ENCODE data around the gene RASSF1.

RASSF1 gene

GRCh38 chr3:50340448-50341329 is at the start of gene RASSF1:
Gene RASSF1, minus strand, starts transcription at chr3:50340836. Its CDS starts 31 bp downstream, at chr3:50340805.
- DNase-seq (ENCODE audit: low read depth, low spot score): no peak

- no peak for DNase-seq (ENCODE audit: low read depth, low spot score)
Measured at GRCh38 chr3:50389414-50389767, 48.8 kb upstream of the RASSF1 start.

- DNase-seq (ENCODE audit: low read depth, low spot score): no peak
Measured at GRCh38 chr3:50388720-50389413, 48.2 kb upstream of the RASSF1 start.

- no peak for DNase-seq (ENCODE audit: low read depth, low spot score)
Measured at GRCh38 chr3:50388016-50388719, 47.5 kb upstream of the RASSF1 start.

GRCh38 chr3:50385754-50386153 is 45.1 kb upstream of the RASSF1 start:
- DNase-seq (ENCODE audit: low read depth, low spot score): no peak

GRCh38 chr3:50383750-50384149 is 43.1 kb upstream of the RASSF1 start:
- DNase-seq (ENCODE audit: low read depth, low spot score): no peak

- no peak for DNase-seq (ENCODE audit: low read depth, low spot score)
Measured at GRCh38 chr3:50382722-50383121, 42.1 kb upstream of the RASSF1 start.

- no peak for DNase-seq (ENCODE audit: low read depth, low spot score)
Measured at GRCh38 chr3:50381383-50381782, 40.7 kb upstream of the RASSF1 start.

- no peak for DNase-seq (ENCODE audit: low read depth, low spot score)
Measured at GRCh38 chr3:50380405-50381085, 39.9 kb upstream of the RASSF1 start.

- no peak for DNase-seq (ENCODE audit: low read depth, low spot score)
Measured at GRCh38 chr3:50378757-50379156, 38.1 kb upstream of the RASSF1 start.

GRCh38 chr3:50378024-50378423 is 37.4 kb upstream of the RASSF1 start:
- no peak for DNase-seq (ENCODE audit: low read depth, low spot score)

GRCh38 chr3:50375258-50375931 is 34.8 kb upstream of the RASSF1 start:
- DNase-seq (ENCODE audit: low read depth, low spot score): no peak

- DNase-seq (ENCODE audit: low read depth, low spot score): no peak
Measured at GRCh38 chr3:50374363-50375257, 34.0 kb upstream of the RASSF1 start.

- no peak for DNase-seq (ENCODE audit: low read depth, low spot score)
Measured at GRCh38 chr3:50373146-50374051, 32.8 kb upstream of the RASSF1 start.

GRCh38 chr3:50372349-50372748 is 31.7 kb upstream of the RASSF1 start:
- no peak for DNase-seq (ENCODE audit: low read depth, low spot score)

GRCh38 chr3:50371133-50371685 is 30.6 kb upstream of the RASSF1 start:
- DNase-seq (ENCODE audit: low read depth, low spot score): no peak

GRCh38 chr3:50370594-50370993 is 30.0 kb upstream of the RASSF1 start:
- no peak for DNase-seq (ENCODE audit: low read depth, low spot score)

GRCh38 chr3:50369012-50369670 is 28.5 kb upstream of the RASSF1 start:
- no peak for DNase-seq (ENCODE audit: low read depth, low spot score)
